ENCODE results near the gene RUNX2. TPM values are rescaled to one million over a fixed set of nuclear protein-coding genes. Genes with fewer than 3 reads are reported as not detected.

The RUNX2 gene
- total and polyA plus RNA-seq, 12 donors, result 0.20 to 3.0 (median 1.6) TPM

DNA sequence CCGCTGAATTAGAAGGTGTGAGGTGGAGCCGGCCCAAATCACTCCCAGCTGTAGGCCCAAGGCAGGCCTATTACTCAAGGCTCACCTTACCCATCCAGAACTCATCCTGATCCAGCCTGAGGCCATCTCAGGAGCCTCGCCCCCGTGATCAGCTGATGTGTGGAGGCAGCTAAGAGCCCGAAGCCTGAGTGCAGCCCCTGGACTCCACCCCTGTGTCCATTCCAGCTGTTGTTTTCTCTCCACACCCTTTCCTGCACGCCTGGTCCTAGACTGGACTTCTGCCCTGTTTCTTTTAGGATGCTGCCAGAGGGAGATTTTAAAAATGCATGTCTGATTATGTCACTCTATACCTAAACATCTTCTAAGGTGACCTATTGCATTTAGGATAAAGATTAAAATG, 174.3 kb downstream of the RUNX2 start:
- H3K4me1 ChIP-seq, result peaks cover 0 to 16% (median 4%) of the 10 kb centered on the region in 9 donors
- H3K36me3 ChIP-seq, result no peaks in the 10 kb centered on the region
- no peak overlapping the region for H3K27ac ChIP-seq
- ATAC-seq (no peak), DNase-seq (no peak)
- TF ChIP-seq, protein P1, sequence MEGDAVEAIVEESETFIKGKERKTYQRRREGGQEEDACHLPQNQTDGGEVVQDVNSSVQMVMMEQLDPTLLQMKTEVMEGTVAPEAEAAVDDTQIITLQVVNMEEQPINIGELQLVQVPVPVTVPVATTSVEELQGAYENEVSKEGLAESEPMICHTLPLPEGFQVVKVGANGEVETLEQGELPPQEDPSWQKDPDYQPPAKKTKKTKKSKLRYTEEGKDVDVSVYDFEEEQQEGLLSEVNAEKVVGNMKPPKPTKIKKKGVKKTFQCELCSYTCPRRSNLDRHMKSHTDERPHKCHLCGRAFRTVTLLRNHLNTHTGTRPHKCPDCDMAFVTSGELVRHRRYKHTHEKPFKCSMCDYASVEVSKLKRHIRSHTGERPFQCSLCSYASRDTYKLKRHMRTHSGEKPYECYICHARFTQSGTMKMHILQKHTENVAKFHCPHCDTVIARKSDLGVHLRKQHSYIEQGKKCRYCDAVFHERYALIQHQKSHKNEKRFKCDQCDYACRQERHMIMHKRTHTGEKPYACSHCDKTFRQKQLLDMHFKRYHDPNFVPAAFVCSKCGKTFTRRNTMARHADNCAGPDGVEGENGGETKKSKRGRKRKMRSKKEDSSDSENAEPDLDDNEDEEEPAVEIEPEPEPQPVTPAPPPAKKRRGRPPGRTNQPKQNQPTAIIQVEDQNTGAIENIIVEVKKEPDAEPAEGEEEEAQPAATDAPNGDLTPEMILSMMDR (IDR thresholded peaks at IDR 0.05), result no peak
- intact Hi-C loops (cut with DNase I), result loop anchor here in 1 of 10 donors (2.0 kb wide), 1 partner anchor 16 kb away; no protein-coding TSS in a partner anchor
- H3K4me3 ChIP-seq, result no peak overlapping the region
- no peaks in the 10 kb centered on the region for H3K27me3 ChIP-seq
- H3K9me3 ChIP-seq, result no peaks in the 10 kb centered on the region
- WGBS, 2 donors, result 82 to 90% methylated on average over 6 of the region's 6 CpGs

DNA sequence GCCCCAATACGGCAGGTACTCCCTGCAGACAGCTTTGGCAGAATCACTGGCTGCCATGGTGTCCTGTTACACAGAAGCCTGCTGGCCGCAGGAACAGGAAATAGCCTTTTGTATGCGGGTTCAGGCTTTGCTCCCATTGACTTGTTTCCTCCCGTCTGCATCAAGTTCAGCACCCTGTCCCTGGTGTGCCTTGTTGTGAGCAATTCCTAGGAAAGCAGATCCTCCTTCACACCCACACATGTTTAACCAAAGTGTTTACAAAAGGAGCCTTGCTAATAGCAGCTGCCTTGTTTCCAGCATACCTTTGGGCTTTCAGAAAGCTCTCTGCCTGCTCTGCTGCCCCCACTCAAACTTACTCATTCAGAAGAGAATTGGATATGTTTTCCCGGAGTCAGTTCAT, 176.8 kb downstream of the RUNX2 start:
- intact Hi-C loops (cut with DNase I), result no loop called here
- ATAC-seq (peak in 2 of 8 donors; percentile 16 to 55), DNase-seq (no peak)
- H3K4me1 ChIP-seq, result peaks cover 0 to 7% (median 0%) of the 10 kb centered on the region in 9 donors
- 46 to 61% methylated on average over 5 of the region's 5 CpGs for WGBS, 2 donors
- H3K36me3 ChIP-seq, result no peaks in the 10 kb centered on the region
- H3K27ac ChIP-seq, result no peak overlapping the region
- H3K27me3 ChIP-seq, result no peaks in the 10 kb centered on the region
- no peaks in the 10 kb centered on the region for H3K9me3 ChIP-seq
- no peak overlapping the region for H3K4me3 ChIP-seq
- TF ChIP-seq, protein P1 (IDR thresholded peaks at IDR 0.05), result no peak

DNA sequence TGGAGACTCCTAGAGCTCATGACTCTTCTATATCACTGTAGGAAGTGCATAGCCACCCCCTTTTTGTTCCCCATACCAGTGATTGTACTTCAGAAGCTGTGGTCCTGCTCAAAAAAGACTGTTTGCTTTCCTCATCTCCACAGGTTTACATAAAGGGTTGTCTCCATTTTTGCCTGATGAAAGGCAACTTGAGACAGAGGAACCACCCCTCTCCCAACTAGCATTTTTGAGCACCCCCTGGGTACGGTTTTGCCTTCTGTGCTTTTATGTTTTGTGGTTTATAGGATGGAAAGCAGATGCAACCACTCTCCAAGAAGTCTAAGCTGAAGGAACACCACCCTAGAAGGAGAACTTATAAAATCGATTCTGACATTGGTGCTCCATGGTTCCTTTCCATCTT, 177.3 kb downstream of the RUNX2 start:
- Histone ChIP-seq H3K4me1 (peaks cover 0 to 7% (median 0%) of the 10 kb centered on the region in 9 donors), H3K9me3 (no peaks in the 10 kb centered on the region), H3K36me3 (no peaks in the 10 kb centered on the region), H3K27me3 (no peaks in the 10 kb centered on the region), H3K4me3 (no peak overlapping the region), H3K27ac (no peak overlapping the region)
- TF ChIP-seq, protein P1 (IDR thresholded peaks at IDR 0.05), result no peak
- WGBS, 2 donors, result 85 to 93% methylated on average over 2 of the region's 2 CpGs
- intact Hi-C loops (cut with DNase I), result no loop called here
- ATAC-seq (no peak), DNase-seq (no peak)

DNA sequence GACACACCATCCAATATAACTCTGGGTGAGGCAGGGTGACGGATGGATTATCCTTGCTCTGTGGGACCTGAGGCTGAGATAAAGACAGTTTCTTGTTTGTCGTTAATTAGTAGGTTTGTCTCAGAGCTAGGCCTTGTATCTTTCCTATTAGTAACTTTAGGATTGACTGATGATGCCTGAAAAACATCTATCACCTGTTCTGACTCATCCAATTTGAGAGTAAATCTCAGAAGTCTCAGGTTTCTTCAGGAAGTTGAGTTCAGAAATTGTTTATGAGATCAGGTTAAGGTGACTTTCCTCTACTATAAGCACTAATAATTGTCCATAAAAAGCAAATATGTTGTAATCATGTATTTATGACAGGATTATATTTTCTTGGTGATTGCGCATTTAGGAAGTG, 179.1 kb downstream of the RUNX2 start:
- Histone ChIP-seq H3K27ac (no peak overlapping the region), H3K4me3 (no peak overlapping the region), H3K4me1 (peaks cover 0 to 7% (median 0%) of the 10 kb centered on the region in 9 donors), H3K27me3 (no peaks in the 10 kb centered on the region), H3K36me3 (peaks cover 0 to under 1% (median 0%) of the 10 kb centered on the region in 9 donors), H3K9me3 (no peaks in the 10 kb centered on the region)
- 93 to 99% methylated on average over 3 of the region's 3 CpGs for WGBS, 2 donors
- intact Hi-C loops (cut with DNase I), result no loop called here
- no peak for ATAC-seq
- TF ChIP-seq, protein P1 (IDR thresholded peaks at IDR 0.05), result no peak
- DNase-seq, result no peak
